HG02938 (cell line): ENCODE measurements around the gene SLX9.
"Not testable (repeated sequence)": the region's sequence is repeated elsewhere in the genome, so short reads cannot be mapped to it uniquely, and the experiment has no call there.

Source experiments
- ATAC-seq: cut with Tn5 transposase; IDR thresholded peaks from one replicate; pipeline ENCODE4 v1.9.1; 2021; ENCODE audit warnings: mild to moderate bottlenecking, moderate library complexity; ENCODE audit not compliant: unreplicated experiment

Gene SLX9

DNA sequence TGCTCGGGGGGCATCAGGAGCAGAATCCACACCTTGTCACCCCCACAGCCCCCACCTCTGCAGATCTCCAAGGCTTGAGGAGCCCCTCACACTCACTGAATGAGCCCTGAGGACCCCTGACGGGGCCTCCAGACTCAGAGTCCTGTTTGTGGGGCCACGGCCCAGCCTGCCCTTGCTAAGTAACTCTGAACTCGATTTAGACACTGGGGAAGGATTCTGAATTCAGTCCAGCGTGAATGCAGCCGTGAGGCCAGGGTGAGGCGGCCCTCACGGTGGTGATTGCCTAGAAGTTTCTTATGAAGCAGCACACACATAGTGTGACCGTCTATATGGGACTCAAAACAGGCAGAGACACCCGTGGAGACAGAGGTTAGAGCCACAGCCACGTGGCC, 75.6 kb downstream of the SLX9 start:
- no peak for ATAC-seq

DNA sequence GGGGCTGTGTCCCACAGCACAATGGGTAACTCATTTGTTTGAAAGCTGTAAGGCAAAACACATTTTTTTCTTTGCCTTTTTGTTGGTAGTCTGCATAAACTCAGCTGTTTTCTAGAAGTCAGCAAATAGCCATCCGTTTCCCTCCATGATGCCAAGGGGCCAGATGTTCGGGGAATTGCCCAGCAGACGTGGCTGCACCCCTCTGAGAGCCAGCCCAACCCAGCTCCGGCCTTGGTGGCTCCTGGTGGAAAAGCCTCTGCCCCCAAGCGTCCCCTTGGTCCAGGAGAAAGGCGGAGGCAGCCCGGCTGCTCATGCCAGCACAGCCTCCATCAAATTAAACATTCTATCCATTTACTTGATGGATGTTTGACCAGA, 76.2 kb downstream of the SLX9 start:
- no peak for ATAC-seq

- ATAC-seq, result no peak
These were observed 76.7 kb downstream of the SLX9 start for GRCh38 chr21:45016406-45017038.

GRCh38 chr21:45017039-45017960, 77.5 kb downstream of the SLX9 start:
- ATAC-seq, result no peak

DNA sequence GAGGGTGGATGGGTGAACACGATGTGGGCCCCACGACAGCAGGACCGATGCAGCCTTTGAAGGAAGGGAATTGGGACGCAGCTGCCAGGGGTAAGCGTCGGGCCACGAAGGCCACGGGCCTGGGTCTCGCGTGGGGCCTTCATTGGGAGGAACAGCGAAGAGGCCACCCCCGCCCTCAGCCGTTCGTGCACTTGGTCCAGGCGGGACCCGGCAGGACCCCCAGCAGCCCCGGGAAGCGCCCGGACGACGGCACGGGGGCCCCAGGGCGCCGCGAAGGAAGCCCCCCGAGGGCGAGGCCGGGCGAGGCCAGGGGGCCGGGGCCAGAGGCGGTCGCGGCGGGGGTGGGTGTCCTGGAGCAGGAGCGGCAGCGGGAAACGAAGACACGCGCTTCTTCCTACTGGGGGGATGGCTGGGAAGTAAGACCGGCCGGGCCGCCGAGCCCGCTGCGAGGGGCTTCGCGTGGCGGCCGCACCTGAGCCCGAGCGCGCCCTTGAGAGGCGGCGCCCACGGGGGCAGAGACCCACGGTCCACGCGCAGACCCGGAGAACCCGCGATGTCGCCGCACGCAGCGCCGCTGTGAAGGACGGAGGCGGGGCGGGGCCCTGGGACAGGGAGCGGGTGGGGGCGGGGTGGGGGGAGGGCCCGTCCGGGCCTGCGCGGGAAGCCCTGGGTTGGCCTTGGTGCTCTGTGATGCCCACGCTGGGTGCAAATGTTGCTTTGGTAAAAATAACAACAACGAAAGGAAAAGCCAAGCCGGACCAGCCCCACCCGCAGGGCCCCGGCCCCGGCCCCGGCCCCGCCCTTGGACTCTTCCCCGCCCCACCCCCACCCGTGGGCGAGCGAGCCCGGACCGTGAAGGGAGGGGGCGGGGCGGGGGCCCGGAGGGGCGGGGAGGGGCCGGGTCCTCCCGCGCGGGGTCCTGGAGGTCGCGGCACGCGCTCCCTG, 78.6 kb downstream of the SLX9 start:
- no peak for ATAC-seq

- no peak for ATAC-seq
These were observed 79.5 kb downstream of the SLX9 start for GRCh38 chr21:45019076-45019886.

DNA sequence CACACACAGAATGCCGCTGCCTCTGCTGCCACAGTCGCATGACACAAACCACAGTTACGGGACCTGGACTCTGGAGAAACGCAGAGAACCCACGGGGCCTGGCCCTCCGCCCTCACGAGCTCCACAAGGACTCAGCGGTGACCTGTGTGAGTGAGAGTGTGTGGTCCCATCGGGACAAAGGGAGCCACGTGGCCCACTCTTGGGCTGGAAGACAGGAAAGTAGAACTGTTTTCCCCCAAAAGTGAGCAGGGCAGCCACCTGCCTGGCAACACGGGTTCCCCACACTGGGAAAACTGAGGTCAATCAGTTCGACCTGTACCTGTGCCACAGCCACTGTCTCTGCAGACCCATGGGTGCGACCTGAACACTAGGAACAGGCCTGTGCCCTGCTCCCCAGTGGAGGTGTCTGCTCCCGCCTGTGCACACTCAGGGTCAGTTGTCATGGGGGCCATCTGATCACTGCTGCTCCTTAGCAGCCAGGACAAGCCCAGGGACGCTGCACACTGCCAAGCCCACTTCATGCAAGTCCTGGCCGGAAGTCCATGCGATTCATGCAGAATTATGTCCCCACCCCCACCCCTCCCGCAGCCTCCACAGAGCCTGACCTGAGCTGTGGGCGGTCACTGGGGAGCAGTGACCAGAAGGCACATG, 80.2 kb downstream of the SLX9 start:
- ATAC-seq, result no peak

DNA sequence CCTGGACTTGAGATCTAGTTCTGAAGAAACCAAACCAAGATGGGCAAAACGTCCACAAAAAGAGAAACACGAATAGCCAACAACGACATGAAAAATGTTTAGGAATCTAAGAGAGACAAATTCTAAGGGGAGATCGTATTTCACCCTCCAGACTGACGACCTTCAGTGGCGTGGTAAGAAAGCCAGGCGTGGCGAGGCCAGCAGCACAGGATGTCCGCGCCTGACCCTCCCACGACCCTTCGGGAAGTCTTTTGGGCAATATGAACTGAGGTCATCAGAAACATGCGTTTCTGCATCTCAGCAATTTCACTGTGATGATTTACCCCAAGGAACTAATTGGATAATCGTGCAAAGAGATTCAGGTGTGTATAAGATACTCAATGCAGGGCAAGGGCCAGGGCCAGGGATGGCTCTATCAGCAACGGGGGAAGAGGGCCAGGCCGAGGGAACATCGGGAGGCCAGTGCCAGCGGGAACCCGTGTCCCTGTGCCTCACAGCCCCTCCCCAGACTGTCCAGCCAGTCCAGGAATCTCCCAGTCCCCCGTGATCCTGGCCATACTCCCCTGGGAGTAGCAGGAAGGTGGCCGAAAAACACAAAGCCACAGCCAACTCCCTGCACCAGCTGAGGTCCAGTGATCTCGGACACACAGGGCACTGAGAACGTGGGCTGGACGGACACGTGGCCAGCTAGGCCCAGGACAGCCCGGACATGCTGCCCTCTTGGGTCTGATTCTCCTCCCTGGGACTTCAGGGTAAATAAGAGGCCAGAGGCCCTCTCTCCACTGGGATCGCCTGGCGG, 81.0 kb downstream of the SLX9 start:
- ATAC-seq, result no peak

DNA sequence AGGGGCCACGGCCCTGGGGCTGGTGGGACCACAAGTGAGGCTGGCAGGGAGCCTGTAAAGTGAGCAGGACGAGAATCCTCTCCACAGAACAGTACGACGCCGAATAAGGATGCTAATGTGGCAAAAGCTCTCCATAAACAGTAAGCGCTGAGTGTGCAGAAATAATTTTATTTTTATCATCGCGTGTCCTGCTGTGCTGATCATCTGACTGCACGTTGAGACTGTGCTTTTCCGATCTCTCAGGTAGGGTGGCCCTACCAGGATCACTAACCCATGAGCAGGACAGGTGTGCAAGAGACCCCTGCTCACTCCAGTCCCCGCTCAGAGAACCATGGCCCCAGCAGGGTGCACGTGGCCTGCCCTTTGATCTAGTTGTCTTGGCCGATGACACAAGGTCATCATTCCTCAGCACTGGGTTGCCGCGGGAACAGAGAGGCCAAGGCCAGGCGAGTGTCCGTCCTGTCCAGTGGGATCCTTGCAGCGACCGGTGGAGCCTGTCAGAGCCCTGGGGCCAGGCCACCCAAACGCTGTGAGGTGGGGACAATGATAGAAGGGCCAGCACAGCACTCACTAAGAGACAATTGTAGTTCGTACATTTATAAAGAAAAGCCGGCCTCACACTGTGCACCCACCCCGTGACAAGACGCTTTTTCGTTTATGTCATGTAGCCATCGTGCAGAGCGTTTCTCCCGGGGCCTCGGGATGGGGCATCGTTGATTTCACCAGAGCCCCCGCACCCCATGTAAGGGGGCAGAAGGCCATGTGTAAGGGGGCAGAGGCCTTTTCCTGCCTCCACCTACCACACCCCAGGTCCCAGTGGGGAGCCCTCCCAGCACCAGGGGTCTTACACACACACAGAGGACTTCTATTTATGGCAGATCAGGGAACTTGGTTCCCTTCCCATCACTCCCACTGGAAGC, 81.9 kb downstream of the SLX9 start:
- ATAC-seq, result no peak

DNA sequence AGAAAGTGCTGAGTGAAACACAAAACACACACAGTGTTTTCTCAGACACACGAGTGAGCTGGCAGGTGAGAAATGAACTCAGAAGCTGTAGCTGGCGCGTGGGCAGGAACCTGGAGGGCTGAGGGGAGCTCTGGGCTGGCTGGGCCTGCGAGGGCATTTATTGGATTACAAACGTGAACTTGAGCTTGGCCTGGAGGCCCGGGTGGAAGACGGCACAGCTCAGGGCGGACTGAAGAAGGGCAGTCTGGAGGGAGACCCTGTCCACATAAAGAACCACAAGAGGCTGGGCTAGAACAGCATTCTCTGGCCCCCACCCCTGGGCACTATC, 82.5 kb downstream of the SLX9 start:
- no peak for ATAC-seq

DNA sequence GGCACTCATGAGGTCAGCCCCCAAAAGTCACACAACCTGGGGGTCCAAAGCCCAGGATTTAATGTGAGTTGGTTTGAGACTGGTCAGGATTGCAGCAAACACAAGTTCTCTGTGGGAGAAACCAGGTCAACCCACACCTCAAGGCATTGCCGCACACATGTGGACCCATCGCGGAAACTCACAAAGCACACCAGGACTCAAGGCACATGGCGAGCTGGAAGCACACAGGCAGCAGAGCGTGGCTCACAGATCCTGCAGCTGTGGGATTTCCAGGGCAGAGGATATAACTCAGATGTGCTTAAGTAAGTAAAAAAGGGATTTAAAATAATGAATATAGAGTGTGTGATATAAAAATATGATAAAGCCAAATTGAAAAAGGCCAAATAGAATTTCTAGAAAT, 82.9 kb downstream of the SLX9 start:
- ATAC-seq, result no peak

GRCh38 chr21:45024516-45024915, 84.7 kb downstream of the SLX9 start:
- ATAC-seq, result not testable (repeated sequence)

GRCh38 chr21:45026066-45026745, 86.4 kb downstream of the SLX9 start:
- no peak for ATAC-seq
